Neural progenitor cell (in vitro differentiated cells): ENCODE results near the gene WRAP73.

Experiments
- CTCF ChIP-seq: fragments of 200-600 bp; sonication (generic); IDR thresholded peaks from 2 replicates; pipeline ENCODE4 v1.5.1; 2017; ENCODE audit warnings: antibody characterized with exemption, mild to moderate bottlenecking
- EZH2 ChIP-seq: fragments of 200-600 bp; sonication (generic); IDR thresholded peaks from 2 replicates; pipeline ENCODE4 v1.6.1; 2017; ENCODE audit warnings: antibody characterized with exemption, mild to moderate bottlenecking, moderate library complexity

- TF ChIP-seq CTCF (no peak), EZH2 (no peak)
Observed at GRCh38 chr1:3688356-3689137, 38.6 kb upstream of the WRAP73 start.
